Left lobe of liver (tissue), 2 donors: ENCODE results near the gene IPO7. TPM values are rescaled to one million over a fixed set of nuclear protein-coding genes. Genes with fewer than 3 reads are reported as not detected.
"Not testable (repeated sequence)": the region's sequence is repeated elsewhere in the genome, so short reads cannot be mapped to it uniquely, and the experiment has no call there.

Source experiments
- ATAC-seq: fragments of 200-7000 bp; cut with Tn5 transposase; one replicate; pipeline ENCODE4 v1.9.1; 2020; ENCODE audit warnings: mild to moderate bottlenecking, moderate library complexity
- DNase-seq: peaks from one replicate; pipeline ENCODE4 v3.0.0-alpha.2; 2020; ENCODE audit warnings: low spot score
- total RNA-seq: library from RNA; stranded (reverse); gene quantifications from one replicate; pipeline ENCODE4 v1.2.1, GENCODE V29; 2021
- donor health status: DM: no; HTN: no; CAD: no; lungs with moderate emphysema.
- donor health status: DM: no; HTN: yes; CAD: no.

The IPO7 gene
- total RNA-seq, 1 donor from 2014 or later = 39.0 TPM

- DNase-seq = no peak
- ATAC-seq = no peak
Measured at GRCh38 chr11:9397746-9398680, 13.6 kb downstream of the IPO7 start.

DNA sequence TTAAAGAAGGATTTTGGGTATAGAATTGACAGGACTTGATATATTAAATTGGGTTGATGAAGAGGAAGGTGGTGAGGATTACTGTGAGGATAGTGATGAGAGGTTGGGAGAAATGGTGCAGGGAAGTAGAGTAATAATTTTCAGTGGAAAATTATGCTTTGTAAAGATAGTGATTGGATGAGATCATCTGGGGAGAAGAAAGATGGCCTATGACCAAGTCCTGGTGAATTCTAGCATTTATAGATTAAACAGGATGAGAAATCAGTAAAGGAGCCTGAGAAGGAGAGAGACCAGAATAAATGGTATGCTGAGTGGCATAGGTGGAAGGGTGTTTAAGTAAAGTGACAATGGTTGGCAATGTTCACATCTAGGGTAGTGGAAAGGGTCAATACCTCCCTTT is 15.0 kb downstream of the IPO7 start:
- ATAC-seq (no peak), DNase-seq (no peak)

DNA sequence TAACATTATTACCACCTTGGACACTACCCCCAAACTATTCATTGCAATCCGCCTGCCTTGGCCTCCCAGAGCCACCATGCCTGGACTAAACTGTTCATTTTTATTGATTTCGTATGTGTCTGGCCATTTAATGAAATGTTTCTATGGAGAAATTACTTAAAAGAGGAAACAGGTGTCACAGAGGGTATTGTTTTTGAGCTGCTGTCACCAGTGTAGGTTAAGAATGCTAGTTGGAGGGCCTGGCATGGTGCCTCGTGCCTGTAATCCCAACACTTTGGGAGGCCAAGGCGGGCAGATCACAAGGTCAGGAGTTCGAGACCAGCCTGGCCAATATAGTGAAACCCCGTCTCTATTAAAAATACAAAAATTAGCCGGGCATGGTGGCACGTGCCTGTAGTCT is 17.4 kb downstream of the IPO7 start:
- ATAC-seq, DNase-seq: not testable (repeated sequence)

DNA sequence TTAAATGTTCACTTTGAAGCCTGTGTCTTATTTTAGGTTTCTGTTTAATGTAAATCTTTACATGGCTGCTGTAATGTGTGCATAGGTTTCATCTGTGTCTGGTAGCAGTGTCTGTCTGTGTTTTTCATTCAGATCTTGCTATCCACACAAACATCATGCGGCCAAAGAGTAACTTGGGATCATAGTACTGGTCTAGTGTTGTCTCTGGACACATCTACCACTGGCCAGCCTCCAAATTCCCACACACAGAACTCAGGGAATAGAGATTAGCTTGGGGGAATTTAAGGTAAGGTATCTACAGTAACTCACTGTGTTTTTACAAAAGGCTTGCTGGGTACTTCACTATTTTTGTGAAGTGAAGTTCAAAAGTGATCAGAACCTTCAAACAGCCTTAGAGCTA is 44.3 kb downstream of the IPO7 start:
- ATAC-seq (peak; percentile 98), DNase-seq (peak; percentile 60)

DNA sequence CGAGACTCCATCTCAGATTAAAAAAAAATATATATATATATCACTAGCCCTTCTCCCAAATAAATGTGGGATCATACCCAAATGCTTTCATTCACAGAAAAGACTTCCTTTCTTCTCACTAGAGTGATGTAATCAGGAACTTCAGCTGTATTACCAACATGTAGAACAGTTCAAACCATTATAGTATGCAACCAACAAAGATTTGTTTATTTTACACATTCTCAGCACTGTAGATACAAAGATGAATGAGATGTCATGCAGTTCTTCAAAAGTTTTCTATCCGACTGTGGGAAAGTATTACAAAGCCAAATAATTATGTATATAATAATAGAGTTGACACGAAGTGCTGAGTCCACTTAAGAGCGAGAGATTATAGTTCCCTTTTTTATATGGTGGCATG is 54.2 kb downstream of the IPO7 start:
- no peak for DNase-seq
- no peak for ATAC-seq

GRCh38 chr11:9446230-9446629 is 61.8 kb downstream of the IPO7 start:
- DNase-seq = no peak
- ATAC-seq = no peak

DNA sequence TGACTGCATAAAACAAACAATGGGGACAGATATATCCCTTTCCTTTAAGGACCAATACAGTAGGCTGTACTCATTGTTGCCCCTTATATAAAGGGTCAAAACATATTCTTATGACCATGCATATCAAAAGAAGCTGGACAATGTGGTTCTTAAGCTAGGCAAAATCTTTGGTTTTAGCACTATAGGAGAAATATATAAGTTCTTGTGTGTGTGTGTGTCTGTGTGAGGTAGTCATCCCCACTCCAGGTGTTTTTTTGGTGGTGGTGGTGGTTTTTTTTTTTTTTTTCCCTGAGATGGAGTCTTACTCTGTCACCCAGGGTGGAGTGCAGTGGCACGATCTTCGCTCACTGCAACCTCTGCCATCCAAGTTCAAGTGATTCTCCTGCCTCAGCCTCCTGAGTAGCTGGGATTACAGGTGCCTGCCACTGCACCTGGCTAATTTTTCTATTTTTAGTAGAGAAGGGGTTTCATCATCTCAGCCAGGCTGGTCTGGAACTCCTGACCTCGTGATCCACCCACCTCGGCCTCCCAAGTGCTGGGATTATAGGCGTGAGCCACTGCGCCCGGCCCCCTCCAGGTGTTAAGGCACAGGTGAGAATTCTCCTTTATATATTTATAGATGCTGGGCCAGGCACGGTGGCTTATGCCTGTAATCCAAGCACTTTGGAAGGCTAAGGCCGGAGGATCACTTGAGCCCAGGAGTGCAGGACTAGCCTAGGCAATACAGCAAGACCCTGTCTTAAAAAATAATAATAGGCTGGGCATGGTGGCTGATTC is 64.3 kb downstream of the IPO7 start:
- DNase-seq (no peak), ATAC-seq (no peak)

DNA sequence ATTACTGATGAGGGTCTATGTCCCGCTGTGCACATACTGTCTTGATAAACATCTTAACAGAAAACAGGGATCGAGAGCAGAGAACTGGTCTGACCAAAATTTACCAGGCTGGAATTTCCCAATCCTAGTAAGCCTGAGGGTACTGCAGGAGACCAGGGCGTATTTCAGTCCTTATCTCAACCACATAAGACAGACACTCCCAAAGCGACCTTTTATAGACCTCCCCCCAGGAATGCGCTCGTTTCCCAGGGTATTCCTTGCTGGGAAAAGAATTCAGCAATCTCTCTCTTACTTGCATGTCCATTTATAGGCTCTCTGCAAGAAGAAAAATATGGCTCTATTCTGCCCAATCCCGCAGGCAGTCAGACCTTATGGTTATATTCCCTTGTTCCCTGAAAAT is 67.6 kb downstream of the IPO7 start:
- not testable (repeated sequence) for DNase-seq, ATAC-seq

DNA sequence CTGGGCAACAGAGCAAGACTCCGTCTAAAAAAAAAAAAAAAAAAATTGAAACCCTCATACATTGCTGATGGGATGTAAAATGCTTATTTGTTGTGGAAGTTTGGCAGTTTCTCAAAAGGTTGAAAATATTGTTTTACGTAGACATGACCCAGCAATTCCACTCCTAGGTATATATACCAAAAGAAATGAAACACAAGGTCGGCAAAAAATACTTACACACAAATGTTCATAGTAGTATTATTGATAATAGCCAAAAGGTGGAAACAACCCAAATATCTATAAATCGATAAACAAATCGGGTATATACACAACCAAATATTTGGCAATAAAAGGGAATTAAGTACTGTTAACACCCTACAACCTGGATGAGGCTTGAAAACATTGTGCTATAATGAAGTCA is 71.3 kb downstream of the IPO7 start:
- DNase-seq (no peak), ATAC-seq (no peak)

GRCh38 chr11:9459667-9460321 is 75.3 kb downstream of the IPO7 start:
- DNase-seq (no peak), ATAC-seq (no peak)

GRCh38 chr11:9460322-9461062 is 76.0 kb downstream of the IPO7 start, which contains the start of gene ZNF143:
TSS of gene ZNF143 (plus strand) at chr11:9461012. CDS start at chr11:9471309, 10,297 bp downstream.
- peak; percentile 100 for DNase-seq
- peak; percentile 89 for ATAC-seq

DNA sequence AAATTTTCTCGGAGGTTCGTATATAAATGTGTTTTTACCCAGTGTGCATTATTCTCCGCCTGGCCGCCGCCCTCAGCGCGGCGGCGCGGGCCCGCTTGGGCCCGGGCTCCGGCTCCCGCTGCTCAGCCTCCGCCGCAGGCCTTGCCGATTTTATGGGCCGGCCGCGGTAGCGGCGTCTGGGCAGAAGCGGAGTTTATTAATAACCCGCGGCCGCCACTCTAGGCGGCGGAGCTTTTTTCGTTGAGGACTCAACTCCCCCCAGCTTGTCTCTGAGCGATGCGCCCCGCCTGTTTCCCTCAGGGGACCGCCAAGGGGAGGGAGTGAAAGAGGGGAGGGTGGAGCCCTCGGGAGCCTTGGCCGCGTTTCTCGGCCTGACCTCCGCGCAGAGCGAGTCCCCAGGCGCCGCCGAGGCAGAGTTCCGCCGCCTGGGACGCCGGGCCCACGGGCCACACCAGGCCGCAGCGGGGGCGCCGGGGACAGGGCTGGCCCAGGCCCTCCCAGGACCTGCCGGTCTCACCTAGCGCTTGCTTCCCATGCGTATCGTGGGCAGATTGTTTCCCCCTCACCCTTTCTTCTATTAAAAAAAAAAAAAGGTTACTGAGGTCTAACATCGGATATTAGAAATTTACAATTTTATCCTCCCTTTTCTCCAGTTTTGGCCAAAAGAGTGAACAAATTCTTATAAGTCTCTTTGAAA is 76.8 kb downstream of the IPO7 start:
- peak; percentile 77 for ATAC-seq
- peak; percentile 89 for DNase-seq

GRCh38 chr11:9461760-9462134 is 77.3 kb downstream of the IPO7 start:
- ATAC-seq = no peak
- DNase-seq = no peak

DNA sequence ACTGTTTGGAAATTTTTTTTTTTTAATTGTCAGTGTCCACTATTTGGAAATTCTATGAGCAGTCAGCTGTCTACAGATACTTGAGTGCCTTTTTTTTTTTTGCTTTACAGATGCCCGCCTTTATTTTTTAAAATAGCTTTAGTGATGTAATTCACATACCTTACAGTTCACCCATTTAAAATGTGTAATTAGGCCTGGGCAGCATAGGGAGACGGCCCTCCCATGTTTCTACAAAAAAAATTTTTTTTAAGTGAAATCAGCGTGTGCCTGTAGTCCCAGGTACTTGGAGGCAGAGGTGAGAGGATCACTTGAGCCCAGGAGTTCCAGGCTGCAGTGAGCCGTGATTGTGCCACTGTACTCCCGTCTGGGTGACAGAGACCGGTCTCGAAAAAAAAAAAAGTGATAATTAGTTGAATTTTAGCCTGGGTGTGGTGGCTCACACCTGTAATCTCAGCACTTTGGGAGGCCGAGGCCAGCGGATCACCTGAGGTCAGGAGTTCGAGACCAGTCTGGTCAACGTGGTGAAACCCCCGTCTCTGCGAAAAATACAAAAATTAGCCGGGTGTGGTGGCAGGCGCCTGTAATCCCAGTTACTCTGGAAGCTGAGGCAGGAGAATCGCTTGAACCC is 77.8 kb downstream of the IPO7 start:
- no peak for ATAC-seq
- DNase-seq = no peak

GRCh38 chr11:9462806-9463537 is 78.5 kb downstream of the IPO7 start:
- no peak for DNase-seq
- ATAC-seq = no peak

DNA sequence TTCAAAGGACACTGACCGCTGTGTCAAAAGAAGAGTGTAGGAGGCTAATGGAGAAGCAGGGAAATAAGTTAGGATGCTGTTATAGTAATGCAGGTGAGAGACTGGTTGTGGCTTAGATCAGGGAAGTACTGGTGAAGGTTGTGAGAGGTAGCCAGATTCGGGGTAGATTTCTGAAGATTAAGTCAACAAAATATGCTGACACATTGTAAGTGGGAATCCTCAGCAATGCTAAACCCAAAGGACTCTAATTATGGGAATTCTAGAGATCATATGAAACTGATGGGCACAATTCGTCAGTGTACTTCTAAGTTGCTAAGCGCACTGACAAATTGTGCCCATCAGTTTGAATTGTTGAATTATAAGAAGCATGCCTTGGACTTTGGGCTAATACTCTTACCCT is 86.3 kb downstream of the IPO7 start:
- ATAC-seq = no peak
- no peak for DNase-seq

DNA sequence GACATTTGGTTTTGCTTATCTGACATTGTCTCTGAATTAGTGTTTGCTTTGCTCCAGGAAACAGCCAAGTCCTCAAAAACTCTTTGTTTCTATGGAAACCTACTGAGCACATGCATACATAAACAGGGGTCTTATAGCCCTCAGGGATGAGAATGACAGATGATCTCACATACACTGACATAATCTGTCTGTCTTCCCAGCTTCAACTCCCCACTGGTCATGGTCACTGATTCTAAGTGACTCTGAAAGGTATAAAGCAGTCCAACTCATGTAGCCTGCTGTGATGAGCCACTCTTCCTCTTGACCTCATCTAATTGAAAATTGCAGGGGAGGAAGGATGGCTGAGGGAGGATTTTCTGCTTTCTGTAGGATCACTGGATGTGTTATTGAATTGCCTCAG is 89.0 kb downstream of the IPO7 start:
- ATAC-seq (no peak), DNase-seq (no peak)

DNA sequence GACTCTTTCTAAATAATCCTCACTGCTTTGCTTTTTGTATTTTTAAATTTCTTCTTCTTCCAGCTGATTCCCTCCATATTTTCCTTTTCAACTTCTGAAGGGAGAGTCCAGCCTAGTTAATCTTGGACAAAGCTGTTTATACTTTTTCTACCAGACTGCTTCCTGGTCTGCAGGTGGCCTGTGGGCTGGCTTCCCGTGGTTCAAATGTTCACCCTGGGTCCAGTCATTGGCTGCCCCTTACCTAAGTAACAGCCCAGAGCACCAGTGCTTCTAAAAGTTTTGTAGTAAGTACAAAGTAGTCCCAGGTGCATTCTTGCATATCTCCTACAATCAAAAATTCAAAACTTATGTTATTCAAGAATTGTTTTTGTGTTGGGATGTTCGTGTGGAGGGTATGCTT is 95.4 kb downstream of the IPO7 start:
- DNase-seq (no peak), ATAC-seq (no peak)
